DND-41 (cell line): ENCODE results near the gene SMC3.

Experiments used
- ATAC-seq: fragments of 200-7000 bp; cut with Tn5 transposase; 3 replicates; pipeline ENCODE4 v1.9.1; 2021; ENCODE audit warnings: low read depth; ENCODE audit not compliant: insufficient read depth
- DNase-seq: peaks from one replicate; pipeline ENCODE4 v3.0.0-alpha.2; 2020
- H2AFZ ChIP-seq: 2 replicates; pipeline ENCODE4 v1.6.0; 2012; ENCODE audit warnings: low read depth, low read length
- H3K27ac ChIP-seq: 2 replicates; pipeline ENCODE4 v1.5.1; 2012; ENCODE audit warnings: low read length, inconsistent platforms
- H3K27me3 ChIP-seq: fragments of 200-600 bp; sonication (generic); 2 replicates; pipeline ENCODE4 v1.6.0; 2012; ENCODE audit warnings: low read length, mild to moderate bottlenecking, inconsistent platforms; ENCODE audit not compliant: insufficient read depth, poor library complexity
- H3K36me3 ChIP-seq: 2 replicates; pipeline ENCODE4 v1.5.1; 2012; ENCODE audit warnings: low read length, inconsistent platforms; ENCODE audit not compliant: insufficient read depth
- H3K4me1 ChIP-seq: 2 replicates; pipeline ENCODE4 v1.5.1; 2012; ENCODE audit warnings: mild to moderate bottlenecking, low read length; ENCODE audit not compliant: insufficient read depth
- H3K4me2 ChIP-seq: 2 replicates; pipeline ENCODE4 v1.6.0; 2012; ENCODE audit warnings: mild to moderate bottlenecking, moderate library complexity, low read length, inconsistent platforms; ENCODE audit not compliant: insufficient read depth
- H3K4me3 ChIP-seq, 2 experiments: fragments of 200-600 bp in 1 of 2; shearing (Covaris generic) in 1 of 2; 2 replicates each; pipeline ENCODE4 v1.5.1; 2012 to 2016; ENCODE audit warnings: inconsistent platforms in 2 of 2, low read length in 2 of 2, mild to moderate bottlenecking in 2 of 2, low read depth in 1 of 2, moderate library complexity in 1 of 2
- H3K79me2 ChIP-seq: 2 replicates; pipeline ENCODE4 v1.6.0; 2012; ENCODE audit warnings: low read length, inconsistent platforms; ENCODE audit not compliant: insufficient read depth
- H3K9ac ChIP-seq: 2 replicates; pipeline ENCODE4 v1.6.0; 2012; ENCODE audit warnings: low read depth, mild to moderate bottlenecking, inconsistent platforms, low read length, moderate library complexity
- H3K9me3 ChIP-seq: 2 replicates; pipeline ENCODE4 v1.5.1; 2012; ENCODE audit warnings: low read length, moderate library complexity, mild to moderate bottlenecking, inconsistent platforms; ENCODE audit not compliant: insufficient read depth, severe bottlenecking
- H4K20me1 ChIP-seq: 2 replicates; pipeline ENCODE4 v1.6.0; 2012; ENCODE audit warnings: low read length; ENCODE audit not compliant: insufficient read depth
- EZH2 ChIP-seq: IDR thresholded peaks from 3 replicates; pipeline ENCODE4 v1.6.1; 2012; ENCODE audit warnings: borderline replicate concordance, low read depth, mild to moderate bottlenecking, moderate library complexity, low read length, inconsistent platforms; ENCODE audit not compliant: severe bottlenecking
- TF ChIP-seq, protein P1 (sequence below): IDR thresholded peaks from 2 replicates; pipeline ENCODE4 v1.5.1; 2012; ENCODE audit warnings: borderline replicate concordance, low read length, moderate library complexity, mild to moderate bottlenecking; ENCODE audit not compliant: poor library complexity, severe bottlenecking; ENCODE audit errors: extremely low read depth

Gene SMC3

DNA sequence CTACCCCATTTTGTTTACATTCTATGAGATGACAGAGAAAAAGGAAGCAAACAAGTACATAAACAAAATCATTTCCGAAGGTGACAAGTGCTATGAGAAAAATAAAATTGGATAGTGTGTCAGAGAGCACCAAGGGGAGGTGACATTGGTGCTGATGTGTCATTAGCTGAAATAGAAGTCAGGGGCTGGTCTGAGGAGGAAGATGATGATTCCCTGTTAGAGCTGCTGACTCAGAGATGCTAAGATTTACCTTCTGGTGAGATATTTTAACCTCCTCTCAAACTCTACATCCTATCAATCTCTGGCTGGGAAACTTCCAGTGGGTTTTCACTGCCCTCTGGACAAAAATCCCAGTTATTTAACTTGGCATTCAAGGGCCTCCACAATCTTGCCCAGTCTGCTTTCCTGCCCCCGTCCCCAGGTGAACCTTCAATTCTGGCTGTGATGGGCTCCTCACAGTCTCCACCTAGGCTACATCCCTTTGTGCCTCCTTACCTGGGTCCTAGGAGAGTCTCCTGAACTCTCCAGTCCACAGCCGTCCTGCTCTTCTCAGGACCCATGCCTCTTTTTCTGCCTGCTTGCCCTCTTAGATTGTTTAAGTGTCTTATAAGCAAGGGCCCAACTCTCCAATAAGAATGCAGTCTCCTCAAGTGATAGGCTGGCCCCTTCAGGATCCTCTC, 43.2 kb upstream of the SMC3 start:
- Histone ChIP-seq H3K4me1 (no peaks in the 10 kb centered on the region), H3K36me3 (no peaks in the 10 kb centered on the region), H3K4me3 (no peak overlapping the region), H3K79me2 (no peaks in the 10 kb centered on the region), H4K20me1 (no peaks in the 10 kb centered on the region), H3K27me3 (peaks cover 23% of the 10 kb centered on the region), H3K9ac (no peak overlapping the region), H3K4me2 (no peak overlapping the region), H3K27ac (no peak overlapping the region), H2AFZ (no peak overlapping the region), H3K9me3 (no peaks in the 10 kb centered on the region)
- no peak for ATAC-seq
- no peak for TF ChIP-seq EZH2
- TF ChIP-seq, protein P1, sequence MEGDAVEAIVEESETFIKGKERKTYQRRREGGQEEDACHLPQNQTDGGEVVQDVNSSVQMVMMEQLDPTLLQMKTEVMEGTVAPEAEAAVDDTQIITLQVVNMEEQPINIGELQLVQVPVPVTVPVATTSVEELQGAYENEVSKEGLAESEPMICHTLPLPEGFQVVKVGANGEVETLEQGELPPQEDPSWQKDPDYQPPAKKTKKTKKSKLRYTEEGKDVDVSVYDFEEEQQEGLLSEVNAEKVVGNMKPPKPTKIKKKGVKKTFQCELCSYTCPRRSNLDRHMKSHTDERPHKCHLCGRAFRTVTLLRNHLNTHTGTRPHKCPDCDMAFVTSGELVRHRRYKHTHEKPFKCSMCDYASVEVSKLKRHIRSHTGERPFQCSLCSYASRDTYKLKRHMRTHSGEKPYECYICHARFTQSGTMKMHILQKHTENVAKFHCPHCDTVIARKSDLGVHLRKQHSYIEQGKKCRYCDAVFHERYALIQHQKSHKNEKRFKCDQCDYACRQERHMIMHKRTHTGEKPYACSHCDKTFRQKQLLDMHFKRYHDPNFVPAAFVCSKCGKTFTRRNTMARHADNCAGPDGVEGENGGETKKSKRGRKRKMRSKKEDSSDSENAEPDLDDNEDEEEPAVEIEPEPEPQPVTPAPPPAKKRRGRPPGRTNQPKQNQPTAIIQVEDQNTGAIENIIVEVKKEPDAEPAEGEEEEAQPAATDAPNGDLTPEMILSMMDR: no peak
- no peak for DNase-seq

DNA sequence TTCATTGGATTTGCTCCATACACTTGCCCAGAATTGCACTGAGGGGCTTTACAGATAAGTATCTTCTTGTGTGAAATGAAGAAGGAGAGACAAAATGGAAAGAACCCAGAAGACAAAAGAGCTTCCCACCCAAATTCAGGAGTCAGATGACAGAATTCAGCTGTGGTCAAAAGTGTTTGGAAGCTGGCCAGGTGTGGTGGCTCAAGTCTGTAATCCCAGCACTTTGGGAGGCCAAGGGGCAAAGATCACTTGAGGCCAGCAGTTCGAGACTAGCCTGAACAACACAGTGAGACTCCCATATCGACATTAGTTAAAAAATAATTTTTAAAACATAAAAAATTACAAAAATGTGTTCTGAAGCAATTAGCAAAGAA, 42.6 kb upstream of the SMC3 start:
- no peak overlapping the region for H2AFZ ChIP-seq
- no peaks in the 10 kb centered on the region for H3K79me2 ChIP-seq
- no peaks in the 10 kb centered on the region for H3K9me3 ChIP-seq
- no peak overlapping the region for H3K4me2 ChIP-seq
- H3K27me3 ChIP-seq: peaks cover 23% of the 10 kb centered on the region
- ATAC-seq (no peak), DNase-seq (no peak)
- H3K4me1 ChIP-seq: no peaks in the 10 kb centered on the region
- H4K20me1 ChIP-seq: no peaks in the 10 kb centered on the region
- H3K9ac ChIP-seq: no peak overlapping the region
- TF ChIP-seq, protein P1: no peak
- TF ChIP-seq EZH2: no peak
- no peaks in the 10 kb centered on the region for H3K36me3 ChIP-seq
- no peak overlapping the region for H3K27ac ChIP-seq
- no peak overlapping the region for H3K4me3 ChIP-seq

DNA sequence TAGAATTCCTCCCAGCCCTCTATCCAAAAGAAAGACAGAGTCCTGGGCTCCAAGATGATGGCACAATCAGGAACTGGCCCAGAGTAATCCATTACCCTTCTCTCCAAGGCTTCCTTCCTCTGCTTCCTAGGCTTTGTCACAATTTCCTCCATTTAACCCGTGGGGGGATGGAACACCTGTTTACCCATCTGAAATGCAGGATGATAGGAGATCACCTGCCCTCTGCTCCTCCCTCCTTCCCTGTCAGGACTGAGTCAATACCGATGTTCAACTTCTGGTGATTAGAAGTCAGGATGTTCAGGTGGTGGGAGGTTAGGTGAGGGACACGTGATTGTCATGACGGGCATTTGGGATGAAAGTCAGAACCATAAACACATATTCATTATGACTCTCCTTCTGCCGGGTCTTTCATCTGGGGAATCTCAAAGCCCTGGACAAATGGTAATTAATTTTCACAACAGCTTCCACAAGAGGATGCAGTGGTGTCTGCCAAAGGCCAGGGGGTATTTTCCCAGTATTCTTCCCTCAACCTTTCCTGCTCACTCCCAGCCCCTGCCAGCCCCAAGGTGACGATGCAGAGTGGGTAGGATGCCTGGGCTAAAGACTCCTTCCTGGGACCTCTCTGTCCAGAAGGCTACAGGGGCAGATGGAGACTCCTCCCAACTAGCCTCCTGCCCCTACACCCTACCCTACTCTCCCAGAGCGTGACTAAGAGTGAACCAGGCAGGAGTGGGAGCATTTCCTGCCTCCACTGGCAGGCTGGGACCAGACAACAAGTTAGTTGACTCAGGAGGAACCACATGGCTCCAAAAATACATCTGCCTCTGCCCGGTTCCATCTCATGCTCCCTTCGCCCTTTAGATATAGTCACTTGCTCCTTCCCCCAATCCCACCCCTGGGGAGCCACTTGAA, 41.9 kb upstream of the SMC3 start:
- no peak overlapping the region for H3K4me3 ChIP-seq
- no peaks in the 10 kb centered on the region for H3K36me3 ChIP-seq
- no peak overlapping the region for H3K27ac ChIP-seq
- no peaks in the 10 kb centered on the region for H3K4me1 ChIP-seq
- no peak overlapping the region for H3K4me2 ChIP-seq
- H3K9ac ChIP-seq: no peak overlapping the region
- ATAC-seq: no peak
- no peak overlapping the region for H2AFZ ChIP-seq
- peaks cover 23% of the 10 kb centered on the region for H3K27me3 ChIP-seq
- H3K9me3 ChIP-seq: no peaks in the 10 kb centered on the region
- no peaks in the 10 kb centered on the region for H4K20me1 ChIP-seq
- H3K79me2 ChIP-seq: no peaks in the 10 kb centered on the region
- TF ChIP-seq, protein P1: no peak
- no peak for TF ChIP-seq EZH2
- no peak for DNase-seq
